Ascending aorta (tissue), 2 donors: ENCODE data around the gene PEX10. TPM values are rescaled to one million over a fixed set of nuclear protein-coding genes. Genes with fewer than 3 reads are reported as not detected.

ENCODE experiments used
- DNase-seq, 2 donors: peaks; one replicate each; pipeline ENCODE4 v3.0.0-alpha.2; 2019; ENCODE audit warnings: low spot score in 2 of 2
- H3K27ac ChIP-seq, 2 donors: fragments of 200-600 bp; sonication (generic); one replicate each; pipeline ENCODE4 v1.5.1; 2016 to 2017; ENCODE audit warnings: mild to moderate bottlenecking in 1 of 2
- H3K27me3 ChIP-seq: fragments of 200-600 bp; sonication (generic); one replicate; pipeline ENCODE4 v1.5.1; 2017
- H3K36me3 ChIP-seq, 2 donors: fragments of 200-600 bp; sonication (generic); one replicate each; pipeline ENCODE4 v1.5.1; 2016
- H3K4me1 ChIP-seq, 2 donors: fragments of 200-600 bp; sonication (generic); one replicate each; pipeline ENCODE4 v1.5.1; 2016 to 2017; ENCODE audit warnings: mild to moderate bottlenecking in 1 of 2
- H3K4me3 ChIP-seq, 2 donors: fragments of 200-600 bp; sonication (generic); one replicate each; pipeline ENCODE4 v1.5.1; 2016 to 2017; ENCODE audit warnings: mild to moderate bottlenecking in 1 of 2
- H3K9me3 ChIP-seq, 2 donors: fragments of 200-600 bp; sonication (generic); one replicate each; pipeline ENCODE4 v1.5.1; 2016
- CTCF ChIP-seq, 3 experiments: fragments of 200-600 bp in 2 of 3; fragments of 450-650 bp in 1 of 3; sonication (generic) in 2 of 3; IDR thresholded peaks; one replicate each; pipeline ENCODE4 v1.5.1; 2016 to 2019; ENCODE audit warnings: antibody characterized with exemption in 3 of 3, mild to moderate bottlenecking in 1 of 3, moderate library complexity in 1 of 3
- intact Hi-C: fragments of 100-400 bp; cut with DNase I; formaldehyde crosslinking; loops from one replicate; pipeline ENCODE4 v1.15.1; 2023
- total RNA-seq: library from RNA; depleted of rRNA; stranded (reverse); fragments of >200 nt; gene quantifications from one replicate; pipeline ENCODE4 v1.1.0, GENCODE V29; 2016

Gene PEX10
- total RNA-seq, 1 donor from 2014 or later: 26.1 TPM

DNA sequence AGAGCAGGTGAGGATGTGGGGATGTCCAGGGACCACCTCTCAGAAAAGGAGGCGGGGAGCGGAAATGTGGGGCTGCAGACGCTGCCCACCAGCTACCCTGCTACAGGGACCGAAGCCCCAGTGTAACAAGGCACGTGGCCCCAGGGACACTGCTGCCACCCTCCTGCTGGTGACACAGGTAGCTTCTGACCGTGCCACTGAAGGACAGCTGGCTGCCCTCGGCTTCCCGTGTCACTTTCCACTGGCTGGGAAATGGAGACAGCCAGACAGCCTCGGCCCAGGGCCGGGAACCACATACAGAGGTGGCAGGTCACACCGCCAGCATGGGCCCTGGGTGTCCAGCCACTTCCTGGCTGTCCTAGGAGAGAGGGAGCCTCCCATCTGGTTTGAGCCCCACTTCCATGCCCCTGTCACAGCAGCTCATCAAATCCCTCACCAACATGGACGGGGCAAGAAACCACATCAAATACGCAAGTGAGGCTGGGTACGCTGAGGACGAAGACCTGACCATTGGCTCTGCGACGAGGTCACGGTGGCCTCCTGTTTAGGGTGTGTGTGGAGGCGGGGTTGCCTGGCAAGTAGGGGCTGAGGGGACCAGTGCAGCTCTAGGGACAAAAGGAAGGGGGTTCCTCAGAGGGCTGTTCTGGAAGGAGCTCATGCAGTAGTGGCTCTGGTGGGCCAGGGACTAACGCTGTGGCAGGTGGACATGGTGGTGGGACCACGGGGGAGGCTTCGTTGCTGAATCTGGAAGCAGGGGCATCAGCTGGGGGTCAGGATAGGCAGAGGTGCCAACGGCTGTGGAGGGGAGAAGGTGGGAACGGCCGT lies 5.0 kb downstream of the PEX10 start:
- H3K4me1 ChIP-seq: peaks cover 0 to 9% of the 10 kb centered on the region in 2 donors
- no peak overlapping the region for H3K4me3 ChIP-seq
- no peak for TF ChIP-seq CTCF (IDR thresholded peaks at IDR 0.05)
- H3K27me3 ChIP-seq: no peaks in the 10 kb centered on the region
- no peak for DNase-seq
- H3K36me3 ChIP-seq: peaks cover 40 to 70% of the 10 kb centered on the region in 2 donors
- no peaks in the 10 kb centered on the region for H3K9me3 ChIP-seq
- intact Hi-C loops: no loop called here
- no peak overlapping the region for H3K27ac ChIP-seq

DNA sequence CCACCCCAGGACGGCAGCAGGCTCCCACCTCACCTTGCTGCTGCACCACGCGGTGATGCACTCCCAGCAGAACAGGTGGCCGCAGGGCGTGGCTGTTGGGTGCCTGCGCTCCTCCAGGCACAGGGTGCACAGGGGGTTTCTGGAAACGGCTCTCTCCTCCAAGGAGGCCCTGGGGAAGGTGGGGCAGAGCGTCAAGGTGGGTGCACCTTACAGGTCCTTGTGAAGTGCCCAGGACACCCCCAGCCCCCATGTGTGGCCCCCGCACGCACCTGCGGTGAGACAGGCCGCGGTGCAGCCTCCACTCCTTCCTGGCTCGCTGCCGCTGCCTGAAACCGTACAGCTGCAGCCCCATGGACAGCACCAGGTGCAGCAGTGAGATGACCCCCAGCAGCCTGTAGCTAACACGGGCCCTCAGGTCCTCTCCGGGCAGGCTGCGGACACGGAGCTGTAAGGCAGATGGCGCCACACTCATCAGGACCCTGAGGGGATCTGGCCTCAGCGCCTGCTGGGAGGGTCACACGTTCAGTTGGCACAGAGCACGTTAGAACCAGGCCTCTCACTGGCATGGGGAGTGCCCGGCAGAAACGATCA lies 5.8 kb downstream of the PEX10 start:
- peaks cover 0 to 2% of the 10 kb centered on the region in 2 donors for H3K4me1 ChIP-seq
- no peak overlapping the region for H3K27ac ChIP-seq
- peaks cover 49 to 78% of the 10 kb centered on the region in 2 donors for H3K36me3 ChIP-seq
- no peak for DNase-seq
- H3K27me3 ChIP-seq: no peaks in the 10 kb centered on the region
- TF ChIP-seq CTCF (IDR thresholded peaks at IDR 0.05): no peak
- no peak overlapping the region for H3K4me3 ChIP-seq
- no peaks in the 10 kb centered on the region for H3K9me3 ChIP-seq
- intact Hi-C loops: no loop called here

DNA sequence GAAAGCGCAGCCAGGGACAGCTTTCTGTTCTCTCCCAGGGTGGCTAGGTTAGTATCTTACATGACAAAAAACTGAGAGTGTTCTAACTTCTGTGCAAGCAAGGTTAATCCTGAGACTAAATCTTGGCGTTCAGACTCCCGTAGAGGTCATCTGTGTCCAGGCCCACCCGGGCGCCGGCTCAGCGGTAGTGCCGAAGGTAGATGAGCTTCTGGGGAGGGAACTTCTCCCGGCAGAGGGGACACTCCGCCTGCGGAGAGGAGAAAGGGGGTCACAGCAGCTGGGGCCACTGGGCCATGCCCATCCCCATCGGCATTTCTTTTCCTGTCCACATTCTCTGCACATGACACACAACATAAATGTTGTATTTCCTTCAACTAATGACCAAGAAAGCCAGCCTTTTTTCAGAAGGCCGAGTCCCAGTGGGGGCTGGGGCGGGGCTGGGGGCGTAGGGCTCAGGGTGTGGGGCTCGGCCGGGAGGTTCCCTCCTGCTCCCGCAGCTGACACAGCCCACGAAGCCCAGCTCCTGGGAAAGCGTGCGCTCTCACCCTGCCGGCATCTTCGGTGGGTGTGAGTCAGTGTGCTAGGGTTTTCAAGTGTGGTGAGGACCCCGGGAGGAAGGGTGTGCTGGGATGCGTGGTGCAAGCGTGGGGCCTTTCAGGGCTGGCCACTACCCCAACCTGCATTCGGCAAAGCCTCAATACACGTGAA lies 6.6 kb downstream of the PEX10 start:
- no peak for TF ChIP-seq CTCF (IDR thresholded peaks at IDR 0.05)
- H3K9me3 ChIP-seq: no peaks in the 10 kb centered on the region
- intact Hi-C loops: no loop called here
- H3K36me3 ChIP-seq: peaks cover 51 to 83% of the 10 kb centered on the region in 2 donors
- no peak overlapping the region for H3K27ac ChIP-seq
- DNase-seq: no peak
- no peak overlapping the region for H3K4me3 ChIP-seq
- no peaks in the 10 kb centered on the region for H3K4me1 ChIP-seq
- no peaks in the 10 kb centered on the region for H3K27me3 ChIP-seq

DNA sequence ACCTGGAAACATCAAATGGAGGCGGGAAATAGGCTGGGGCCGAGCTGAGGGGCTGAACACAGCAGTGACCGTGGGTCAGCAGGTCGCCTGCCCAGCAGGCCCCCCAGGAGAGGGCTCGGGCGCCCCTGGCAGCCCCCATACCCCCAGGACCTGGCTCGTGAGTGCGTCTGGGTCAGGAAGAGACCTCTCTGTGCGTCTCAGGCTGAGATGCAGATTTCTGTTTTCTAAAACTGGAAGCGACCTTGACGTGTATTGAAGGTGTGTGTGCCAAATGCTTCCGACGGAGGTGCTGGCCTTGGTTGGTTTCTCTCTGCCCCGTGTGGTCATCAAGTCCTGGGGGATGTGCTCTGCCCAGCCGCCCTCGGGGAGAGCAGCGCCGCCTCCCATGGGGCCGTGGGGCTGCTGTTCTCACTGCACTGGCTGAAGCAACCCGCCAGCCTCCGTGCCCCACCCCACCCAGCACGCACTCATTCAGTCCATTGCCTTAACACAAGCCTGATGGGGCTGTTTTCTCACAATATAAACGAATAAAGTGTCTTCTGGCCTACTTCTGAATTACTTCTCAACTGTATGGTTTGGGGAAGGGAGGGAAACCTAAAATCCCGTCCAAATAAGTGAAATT lies 7.4 kb downstream of the PEX10 start:
- H3K4me3 ChIP-seq: no peak overlapping the region
- no peaks in the 10 kb centered on the region for H3K9me3 ChIP-seq
- H3K4me1 ChIP-seq: no peaks in the 10 kb centered on the region
- intact Hi-C loops: no loop called here
- H3K36me3 ChIP-seq: peaks cover 54 to 90% of the 10 kb centered on the region in 2 donors
- H3K27me3 ChIP-seq: no peaks in the 10 kb centered on the region
- no peak overlapping the region for H3K27ac ChIP-seq
- no peak for TF ChIP-seq CTCF (IDR thresholded peaks at IDR 0.05)
- DNase-seq: no peak

DNA sequence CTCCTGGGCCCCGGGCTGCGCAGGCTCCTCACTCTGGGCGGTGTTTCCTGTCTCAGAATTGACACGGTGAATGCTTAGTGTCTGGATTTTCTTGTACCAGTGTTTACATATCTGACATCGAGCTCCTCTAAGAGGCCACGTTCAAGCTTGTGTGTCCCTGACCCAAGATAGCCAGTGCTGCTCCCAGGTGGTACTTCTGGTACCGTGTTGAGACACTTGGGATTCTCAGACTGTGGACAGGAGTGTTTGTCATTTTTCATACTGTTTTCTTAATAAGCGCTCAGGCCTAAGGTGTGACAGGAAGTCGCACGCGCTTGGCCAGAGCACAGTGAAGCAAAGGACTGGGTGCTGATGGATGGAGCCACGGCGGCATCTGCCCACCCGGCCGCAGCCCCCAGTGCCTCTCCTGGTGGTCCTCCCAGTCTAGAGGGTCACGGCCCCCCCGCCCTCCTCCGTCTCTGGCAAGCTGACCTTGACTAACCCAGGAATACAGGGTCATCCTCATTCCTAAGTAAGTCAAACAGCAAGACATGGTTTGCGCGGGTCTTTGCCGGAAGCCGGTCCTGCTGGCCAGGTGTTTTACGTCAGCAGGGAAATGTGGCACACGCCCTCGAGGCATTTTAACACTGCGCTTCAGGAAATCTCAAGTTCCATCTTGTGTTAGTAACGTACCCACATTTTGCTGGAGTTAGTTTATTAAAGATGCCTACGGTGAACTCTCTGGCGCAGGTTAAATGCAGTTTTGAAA lies 8.0 kb downstream of the PEX10 start:
- intact Hi-C loops: no loop called here
- H3K9me3 ChIP-seq: no peaks in the 10 kb centered on the region
- peaks cover 58 to 94% of the 10 kb centered on the region in 2 donors for H3K36me3 ChIP-seq

More for the DNA sequence above, 8.0 kb downstream of the PEX10 start:
- H3K27me3 ChIP-seq: no peaks in the 10 kb centered on the region
- DNase-seq: no peak
- H3K27ac ChIP-seq: no peak overlapping the region
- no peak overlapping the region for H3K4me3 ChIP-seq
- no peak for TF ChIP-seq CTCF (IDR thresholded peaks at IDR 0.05)
- no peaks in the 10 kb centered on the region for H3K4me1 ChIP-seq
